MM.1S (cell line): ENCODE data around the gene NPAS1.

Source experiments
- EZH2 ChIP-seq: fragments of 300-600 bp; sonication (generic); optimal IDR thresholded peaks from 2 replicates; pipeline ENCODE3; 2017; ENCODE audit warnings: low read depth, mild to moderate bottlenecking, antibody characterized with exemption, low read length, mixed read lengths
- TF ChIP-seq, protein P1 (sequence below): fragments of 300-600 bp; sonication (generic); IDR thresholded peaks from 2 replicates; pipeline ENCODE4 v1.5.1; 2016; ENCODE audit warnings: antibody characterized with exemption, low read length, mixed read lengths

DNA sequence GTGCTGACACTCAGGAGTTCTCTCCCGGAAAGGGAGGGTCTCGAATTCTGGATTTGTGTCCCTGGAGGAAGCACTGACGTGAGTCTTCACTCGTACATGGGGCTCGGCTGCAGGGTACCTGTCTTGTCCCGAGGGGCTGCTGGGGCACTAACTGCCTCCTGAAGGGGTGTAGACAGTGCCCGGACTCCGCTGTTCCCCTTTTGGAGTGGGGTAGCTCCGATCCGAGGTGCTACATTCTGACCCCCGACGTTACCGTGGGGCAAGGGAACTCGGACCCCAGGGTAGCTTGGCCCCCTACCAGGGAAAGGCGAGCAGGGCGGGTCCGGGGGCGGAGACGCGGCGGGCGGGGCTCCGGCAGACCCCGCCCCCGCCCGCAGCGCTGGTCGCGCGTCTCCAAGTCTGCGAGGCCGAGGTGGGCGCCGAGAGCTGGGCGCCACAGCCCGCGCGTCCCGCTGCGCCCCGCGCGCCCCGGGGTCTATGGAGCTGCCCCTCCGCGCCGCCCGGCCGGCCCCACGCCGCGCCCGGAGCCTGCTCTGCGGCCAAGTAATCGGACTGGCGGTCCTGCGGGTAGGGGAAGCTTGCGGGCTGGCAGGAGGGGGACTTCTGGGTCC is at the start of gene NPAS1:
- TF ChIP-seq, protein P1, sequence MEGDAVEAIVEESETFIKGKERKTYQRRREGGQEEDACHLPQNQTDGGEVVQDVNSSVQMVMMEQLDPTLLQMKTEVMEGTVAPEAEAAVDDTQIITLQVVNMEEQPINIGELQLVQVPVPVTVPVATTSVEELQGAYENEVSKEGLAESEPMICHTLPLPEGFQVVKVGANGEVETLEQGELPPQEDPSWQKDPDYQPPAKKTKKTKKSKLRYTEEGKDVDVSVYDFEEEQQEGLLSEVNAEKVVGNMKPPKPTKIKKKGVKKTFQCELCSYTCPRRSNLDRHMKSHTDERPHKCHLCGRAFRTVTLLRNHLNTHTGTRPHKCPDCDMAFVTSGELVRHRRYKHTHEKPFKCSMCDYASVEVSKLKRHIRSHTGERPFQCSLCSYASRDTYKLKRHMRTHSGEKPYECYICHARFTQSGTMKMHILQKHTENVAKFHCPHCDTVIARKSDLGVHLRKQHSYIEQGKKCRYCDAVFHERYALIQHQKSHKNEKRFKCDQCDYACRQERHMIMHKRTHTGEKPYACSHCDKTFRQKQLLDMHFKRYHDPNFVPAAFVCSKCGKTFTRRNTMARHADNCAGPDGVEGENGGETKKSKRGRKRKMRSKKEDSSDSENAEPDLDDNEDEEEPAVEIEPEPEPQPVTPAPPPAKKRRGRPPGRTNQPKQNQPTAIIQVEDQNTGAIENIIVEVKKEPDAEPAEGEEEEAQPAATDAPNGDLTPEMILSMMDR = no peak
- TF ChIP-seq EZH2 = no peak
